DMS153 treated with DMSO at 0.1 percent for 48 hours (cell line): ENCODE data around the gene KIAA0753.
A peak's percentile ranks its signal among the peaks of the same experiment; 100 is the strongest.

Experiments
- DNase-seq: peaks from one replicate; lab custom pipeline; 2025; ENCODE audit not compliant: unreplicated experiment; lab: John Stamatoyannopoulos, UW

Gene KIAA0753

DNA sequence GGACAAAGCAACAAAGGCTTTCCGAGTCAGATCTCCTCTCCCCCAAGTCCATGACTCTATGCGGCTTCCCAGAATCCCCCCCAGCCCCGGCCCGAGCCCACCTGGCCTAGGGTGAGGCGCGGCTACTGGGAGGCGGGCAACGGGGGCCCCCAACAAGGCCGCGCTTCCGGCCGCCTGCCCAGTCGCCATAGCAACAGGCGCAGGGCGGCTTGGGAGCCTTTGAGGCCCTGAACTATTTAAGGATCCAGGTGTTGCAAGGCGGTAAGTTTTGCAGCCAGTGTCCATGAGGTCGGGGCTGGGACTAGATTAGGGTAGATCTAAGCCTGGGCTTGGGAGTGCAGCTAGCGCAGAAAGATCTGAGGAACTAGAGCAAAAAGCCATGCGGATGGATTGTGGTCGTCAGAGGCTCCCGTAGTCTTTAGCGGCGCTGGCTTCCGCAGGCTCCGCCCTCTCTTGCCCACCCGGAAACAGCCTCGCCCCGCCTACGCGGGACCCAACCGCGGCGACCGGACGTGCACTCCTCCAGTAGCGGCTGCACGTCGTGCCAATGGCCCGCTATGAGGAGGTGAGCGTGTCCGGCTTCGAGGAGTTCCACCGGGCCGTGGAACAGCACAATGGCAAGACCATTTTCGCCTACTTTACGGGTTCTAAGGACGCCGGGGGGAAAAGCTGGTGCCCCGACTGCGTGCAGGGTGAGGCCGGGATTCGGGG is at the start of gene KIAA0753, which contains the start of gene TXNDC17:
TSS of gene KIAA0753 (minus strand) at position 176 of the 711 bp plus-strand sequence. CDS start 5,608 bp downstream, outside the sequence.
TSS of gene TXNDC17 (plus strand) at position 525 of the 711 bp plus-strand sequence. CDS start at position 548, 23 bp downstream.
- DNase-seq = peak; percentile 36

DNA sequence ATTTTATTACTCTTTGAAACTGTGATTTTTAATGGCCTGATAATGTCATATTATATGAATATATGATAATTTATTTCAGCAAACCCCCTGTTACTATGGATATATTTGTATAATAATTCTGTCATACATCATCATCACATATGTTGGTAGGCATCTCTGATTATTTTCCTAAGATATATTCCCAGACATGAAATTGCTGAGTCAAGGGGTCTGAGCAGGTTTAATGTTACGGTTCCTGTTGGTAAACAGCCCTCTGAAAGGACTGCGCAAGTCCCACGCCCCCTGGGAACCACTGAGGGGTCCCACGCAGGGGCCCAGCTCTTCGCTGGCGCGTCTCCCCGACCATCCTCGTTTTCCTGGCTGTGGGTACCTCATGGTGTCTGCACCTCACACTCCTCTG is 48.4 kb upstream of the KIAA0753 start:
- no peak for DNase-seq

DNA sequence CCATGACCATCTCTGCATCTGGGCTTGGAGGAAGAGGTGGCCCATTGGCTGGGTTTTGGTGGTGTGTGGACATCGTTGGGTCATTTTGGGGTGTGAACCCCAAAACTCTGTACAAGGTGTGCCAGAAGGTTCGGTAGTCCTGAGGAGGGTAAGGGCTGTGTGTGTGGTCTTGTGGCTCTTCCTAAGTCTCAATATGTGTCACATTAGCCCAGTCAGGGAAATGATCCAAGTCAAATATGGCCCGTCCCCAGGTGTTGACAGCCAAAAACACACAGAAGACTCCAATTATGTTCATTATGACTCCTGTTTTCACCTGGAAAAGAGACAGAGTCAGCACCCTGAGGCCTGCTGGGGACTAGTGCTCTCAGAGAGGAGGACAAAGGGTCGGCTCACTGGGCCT is 45.5 kb upstream of the KIAA0753 start:
- no peak for DNase-seq

DNA sequence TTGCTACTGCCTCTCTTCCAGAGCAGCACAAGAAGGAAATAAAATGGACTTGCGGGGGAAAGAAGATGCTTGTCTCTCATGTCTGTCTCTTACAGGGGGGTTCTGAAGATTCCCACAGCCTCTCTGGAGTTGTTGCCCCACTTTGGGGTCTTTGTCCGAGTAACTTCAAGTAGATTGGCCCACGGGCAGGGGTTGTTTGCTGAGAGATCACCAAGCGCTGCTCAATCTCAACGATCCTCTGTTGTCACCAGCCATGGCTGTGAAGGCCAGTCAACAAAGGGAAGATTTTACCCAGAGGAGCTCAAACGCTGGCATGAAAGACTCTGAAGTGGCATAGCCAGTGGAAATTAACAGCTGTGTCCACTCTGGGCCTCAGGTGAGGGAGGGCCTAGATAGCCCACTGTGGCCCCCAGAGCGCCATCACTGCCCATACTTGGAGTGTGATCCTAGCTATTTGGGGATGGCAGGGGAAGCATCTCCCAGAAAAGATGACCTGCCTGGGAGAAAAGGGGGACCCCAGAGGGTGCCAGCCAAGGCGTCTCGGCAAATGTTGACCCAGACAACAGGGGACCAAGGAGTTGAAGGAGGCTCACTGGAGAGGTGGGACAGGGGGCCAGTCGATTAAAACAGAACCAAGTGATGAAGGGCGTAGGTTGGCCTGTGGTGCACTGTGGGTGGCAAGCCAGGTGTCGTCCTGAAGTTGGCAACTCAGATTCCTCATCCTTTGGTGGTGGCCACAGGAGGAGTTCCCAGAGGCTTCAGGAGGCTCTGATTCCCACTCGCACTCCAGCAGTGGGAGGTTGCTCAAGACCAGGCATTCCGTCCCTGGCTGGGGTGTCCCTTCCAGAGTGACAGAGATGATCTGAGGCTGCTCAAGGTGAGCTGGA is 44.6 kb upstream of the KIAA0753 start:
- DNase-seq = no peak

GRCh38 chr17:6684460-6684783 is 43.9 kb upstream of the KIAA0753 start:
- no peak for DNase-seq

GRCh38 chr17:6683730-6684459 is 43.4 kb upstream of the KIAA0753 start:
- DNase-seq = no peak

DNA sequence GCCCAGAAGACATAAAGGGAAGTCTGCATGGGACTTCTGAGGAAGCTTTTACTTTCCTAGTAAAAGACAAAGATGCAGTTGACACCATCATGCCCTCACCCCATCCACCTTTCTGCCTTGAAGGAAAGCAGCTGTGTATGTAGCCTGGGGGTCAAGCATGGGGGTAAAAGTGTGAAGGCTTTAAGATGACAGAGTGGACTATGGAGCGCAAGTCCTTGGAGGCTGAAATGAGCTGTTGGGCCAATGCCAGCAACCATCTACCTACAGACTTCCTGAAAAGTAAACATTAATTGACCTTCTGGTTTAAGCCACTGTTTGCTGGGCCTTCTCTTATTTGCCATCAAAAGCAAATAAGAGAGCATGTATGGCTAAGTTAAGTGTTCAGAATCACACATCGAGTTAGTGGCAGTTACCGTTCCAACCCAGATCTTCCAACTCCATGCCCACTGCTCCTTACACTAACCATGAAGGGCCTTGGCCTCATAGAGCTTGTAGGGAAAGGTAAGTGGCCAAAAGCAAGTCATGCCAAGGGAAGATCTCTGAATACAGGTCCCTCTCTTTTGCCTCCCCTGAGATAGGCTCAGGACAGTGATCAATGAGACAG is 42.7 kb upstream of the KIAA0753 start:
- DNase-seq = no peak

- DNase-seq = no peak
Measured at GRCh38 chr17:6682339-6682738, 41.8 kb upstream of the KIAA0753 start.

- no peak for DNase-seq
Measured at GRCh38 chr17:6681671-6682070, 41.2 kb upstream of the KIAA0753 start.

DNA sequence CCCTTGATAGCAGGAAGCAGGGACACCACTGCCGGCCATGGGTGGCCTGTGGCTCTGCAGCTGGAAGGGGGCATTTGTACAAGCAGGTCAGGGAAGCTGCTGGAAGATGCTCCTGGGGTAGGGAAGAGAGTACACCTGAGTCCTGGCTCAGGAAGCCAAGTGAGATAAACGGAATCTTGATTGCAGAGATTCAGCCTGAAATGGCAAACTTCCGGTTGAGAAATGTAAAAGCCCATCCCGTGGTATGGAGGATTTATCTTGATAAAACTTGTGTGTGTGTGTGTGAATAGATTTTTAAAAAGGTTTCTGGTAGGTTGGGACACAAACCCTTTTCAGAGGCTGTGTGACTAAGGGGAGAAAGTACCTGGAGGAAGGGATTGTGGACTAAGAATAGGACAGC is 40.7 kb upstream of the KIAA0753 start:
- no peak for DNase-seq

DNA sequence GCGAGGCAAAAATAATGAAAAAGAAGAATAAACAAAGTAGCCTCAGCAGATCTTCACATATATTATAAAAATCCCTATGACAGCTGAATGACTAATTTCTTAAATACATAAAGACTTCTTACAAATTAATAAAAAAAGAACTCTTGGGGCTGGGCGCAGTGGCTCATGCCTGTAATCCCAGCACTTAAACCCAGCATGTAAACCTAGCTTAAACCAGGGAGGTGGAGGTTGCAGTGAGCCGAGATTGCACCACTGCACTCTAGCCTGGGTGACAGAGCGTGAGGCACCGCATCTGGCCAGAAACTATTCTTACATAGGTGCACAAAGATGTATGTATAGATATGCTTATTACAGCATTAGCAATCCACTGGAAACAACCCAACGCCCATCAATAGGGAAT is 38.7 kb upstream of the KIAA0753 start:
- no peak for DNase-seq

GRCh38 chr17:6677946-6678345 is 37.4 kb upstream of the KIAA0753 start:
- DNase-seq = no peak

GRCh38 chr17:6677158-6677831 is 36.8 kb upstream of the KIAA0753 start:
- DNase-seq = no peak

GRCh38 chr17:6676802-6677157 is 36.3 kb upstream of the KIAA0753 start:
- DNase-seq = no peak

DNA sequence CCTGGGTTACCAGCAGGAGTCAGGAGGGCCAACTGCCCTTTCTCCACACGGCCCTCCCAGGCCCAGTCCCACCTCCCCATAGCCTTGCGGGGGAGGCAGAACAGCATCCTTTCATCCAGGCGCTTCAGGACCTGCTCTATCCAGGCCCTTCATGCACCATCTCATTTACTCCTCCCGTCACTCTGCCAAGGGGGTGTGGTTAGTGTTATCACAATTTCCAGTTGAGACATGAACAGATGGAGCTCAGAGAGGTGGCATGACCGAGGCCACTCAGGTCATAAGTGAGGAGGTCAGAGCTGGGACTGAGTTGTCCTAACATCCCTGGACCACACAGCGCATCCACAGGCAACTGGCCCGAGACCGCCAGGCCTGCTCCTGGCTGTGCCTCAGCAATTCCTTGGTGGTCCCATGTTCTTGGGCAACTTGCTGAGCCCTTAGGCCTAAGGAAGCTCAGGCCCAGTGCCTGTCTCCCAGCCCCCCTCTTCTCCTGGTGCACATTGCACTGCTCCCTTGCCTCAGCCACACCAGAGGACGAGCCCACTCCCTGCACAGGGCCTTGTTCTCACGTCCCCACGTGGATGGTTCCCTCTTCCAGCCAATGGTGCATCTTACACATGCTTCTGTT is 34.8 kb upstream of the KIAA0753 start:
- no peak for DNase-seq

DNA sequence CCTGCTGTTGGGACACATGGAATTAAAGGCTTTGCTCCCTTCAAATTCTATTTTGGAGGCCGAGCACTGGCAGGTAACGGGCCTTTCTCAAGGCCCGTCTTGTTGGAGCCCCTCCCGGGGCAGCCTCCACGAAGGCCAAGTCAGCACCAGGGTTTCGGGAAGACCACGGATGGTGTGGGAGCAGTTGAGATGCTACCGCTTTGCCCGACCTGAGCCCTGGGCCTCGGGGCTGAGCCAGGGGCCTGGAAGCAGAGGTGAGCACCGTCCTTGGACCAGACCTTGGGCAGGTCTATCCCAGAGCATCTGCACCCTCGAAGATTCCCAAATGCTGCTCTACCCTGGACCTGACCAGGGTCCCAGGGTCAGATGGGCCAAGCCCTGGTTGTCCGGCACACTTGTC is 34.1 kb upstream of the KIAA0753 start:
- no peak for DNase-seq

DNA sequence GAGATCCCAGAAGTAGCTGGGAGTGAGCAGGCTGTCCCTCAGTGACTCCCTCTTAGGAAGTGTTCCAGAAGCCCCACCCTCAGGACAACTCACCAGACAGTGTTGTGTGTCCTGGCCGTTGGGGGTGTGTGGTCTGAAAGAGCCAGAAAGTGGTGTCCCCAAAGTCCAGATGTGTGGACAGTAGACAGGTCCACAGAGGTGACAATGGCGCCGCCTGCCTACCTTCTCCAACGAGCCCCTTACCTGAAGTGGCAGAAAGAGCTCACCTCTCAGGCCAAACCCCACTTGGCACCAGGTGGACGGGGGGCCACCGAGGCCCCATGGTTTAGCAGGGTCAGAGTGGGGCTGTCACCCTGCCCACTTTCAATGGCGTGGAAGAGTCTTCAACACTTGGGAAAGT is 30.9 kb upstream of the KIAA0753 start:
- DNase-seq = no peak

- no peak for DNase-seq
Measured at GRCh38 chr17:6670999-6671398, 30.5 kb upstream of the KIAA0753 start.

DNA sequence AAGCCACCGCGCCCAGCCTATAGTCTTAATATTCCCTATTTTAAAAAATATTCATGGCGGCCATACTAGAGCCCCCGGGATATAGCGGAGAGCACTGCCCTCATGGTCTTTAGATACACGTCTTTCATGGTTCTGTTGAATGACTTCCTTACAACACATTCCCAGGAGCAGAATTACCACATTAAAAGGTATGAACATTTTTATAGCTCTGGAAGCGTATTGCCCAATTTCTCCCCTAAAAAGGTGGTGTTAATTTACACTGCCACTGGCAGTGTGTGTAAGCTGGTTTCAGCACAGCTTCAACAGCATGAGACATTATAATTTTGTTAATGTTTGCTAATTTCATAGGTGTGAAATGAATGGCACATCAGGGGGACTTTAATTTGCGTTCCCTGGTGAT is 30.1 kb upstream of the KIAA0753 start:
- DNase-seq = no peak

DNA sequence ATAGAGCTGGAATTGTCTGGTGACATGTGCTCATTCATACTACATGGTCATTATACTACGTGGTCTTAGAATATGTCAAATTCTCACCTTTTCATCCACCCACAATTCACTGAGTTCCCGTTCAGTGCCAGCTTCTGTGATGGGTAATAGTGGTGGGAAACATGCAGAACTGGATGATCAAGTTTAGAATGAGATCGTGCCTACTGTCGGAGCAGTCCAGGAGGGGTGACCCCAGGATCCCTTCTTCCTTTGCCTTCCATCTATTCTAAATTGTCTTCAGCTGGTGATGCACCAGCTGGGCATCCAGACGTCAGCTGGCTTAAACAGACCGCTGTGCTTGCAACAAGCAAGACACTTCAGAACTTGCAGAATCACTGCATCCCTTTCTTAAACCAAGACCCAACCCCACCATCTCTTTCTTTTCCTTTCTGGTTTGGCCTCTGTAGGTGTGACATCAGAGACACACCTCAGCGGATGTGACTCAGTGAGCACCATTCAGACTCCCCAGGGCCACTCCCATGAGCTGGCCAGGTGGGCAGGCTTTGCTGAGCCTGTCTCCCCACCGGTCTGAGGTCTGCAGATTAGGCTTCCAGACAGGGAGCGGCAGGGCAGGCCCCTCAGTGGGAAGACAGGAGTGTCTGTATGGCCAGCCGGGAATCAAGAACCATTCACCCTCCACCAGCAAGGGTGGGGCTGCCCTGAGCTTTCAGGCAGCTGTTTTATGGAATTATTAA is 29.1 kb upstream of the KIAA0753 start:
- DNase-seq = no peak
